Fibroblast of lung (primary cell): ENCODE data around the gene NT5DC1. TPM values are rescaled to one million over a fixed set of nuclear protein-coding genes. Genes with fewer than 3 reads are reported as not detected.

Experiments used
- DNase-seq, 2 donors: peaks; one replicate each; pipeline versions ENCODE4 v3.0.0 to v3.0.0-alpha.2; 2010; ENCODE audit warnings: low read depth in 2 of 2
- H2AFZ ChIP-seq: 2 replicates; pipeline ENCODE4 v1.5.1; 2012; ENCODE audit warnings: low read length, control low read depth, inconsistent platforms
- H3K27ac ChIP-seq: 2 replicates; pipeline ENCODE4 v1.5.1; 2011; ENCODE audit warnings: low read length, control low read depth; ENCODE audit not compliant: insufficient read depth
- H3K27me3 ChIP-seq: 2 replicates; pipeline ENCODE4 v1.5.1; 2011; ENCODE audit warnings: mild to moderate bottlenecking, low read length; ENCODE audit not compliant: control insufficient read depth, insufficient read depth
- H3K36me3 ChIP-seq: 2 replicates; pipeline ENCODE4 v1.5.1; 2011; ENCODE audit warnings: low read length; ENCODE audit not compliant: control insufficient read depth, insufficient read depth
- H3K4me1 ChIP-seq: 2 replicates; pipeline ENCODE4 v1.5.1; 2011; ENCODE audit warnings: low read length; ENCODE audit not compliant: control insufficient read depth, insufficient read depth; ENCODE audit errors: extremely low read depth
- H3K4me2 ChIP-seq: 2 replicates; pipeline ENCODE4 v1.5.1; 2011; ENCODE audit warnings: low read length, control low read depth; ENCODE audit not compliant: insufficient read depth; ENCODE audit errors: extremely low read depth
- H3K4me3 ChIP-seq, 4 experiments: fragments of 200-600 bp in 1 of 4; sonication (generic) in 1 of 4; replicated peaks in 1 of 4; 2 replicates each; pipeline ENCODE4 v1.5.1; 2011 to 2016; ENCODE audit warnings: low read length in 4 of 4, low read depth in 3 of 4, mild to moderate bottlenecking in 3 of 4, control low read depth in 2 of 4, inconsistent platforms in 1 of 4, mixed read lengths in 1 of 4; ENCODE audit not compliant: insufficient read depth in 1 of 4; ENCODE audit errors: control extremely low read depth in 1 of 4
- H3K79me2 ChIP-seq: 2 replicates; pipeline ENCODE4 v1.5.1; 2012; ENCODE audit warnings: mild to moderate bottlenecking, low read length, inconsistent platforms; ENCODE audit not compliant: control insufficient read depth, insufficient read depth
- H3K9ac ChIP-seq: 2 replicates; pipeline ENCODE4 v1.5.1; 2011; ENCODE audit warnings: mild to moderate bottlenecking, low read length, control low read depth; ENCODE audit not compliant: insufficient read depth
- H3K9me3 ChIP-seq: 2 replicates; pipeline ENCODE4 v1.5.1; 2012; ENCODE audit warnings: low read depth, low read length; ENCODE audit not compliant: control insufficient read depth, insufficient read depth
- H4K20me1 ChIP-seq: 2 replicates; pipeline ENCODE4 v1.5.1; 2011; ENCODE audit warnings: low read length; ENCODE audit not compliant: control insufficient read depth, insufficient read depth; ENCODE audit errors: extremely low read depth
- CTCF ChIP-seq, 2 donors: IDR thresholded peaks in 1 of 2; conservative IDR thresholded peaks in 1 of 2; 1 replicate in 1 of 2; 2 replicates in 1 of 2; pipeline ENCODE4 v1.5.1; 2011 to 2012; ENCODE audit warnings: low read length in 2 of 2, control low read depth in 1 of 2, inconsistent platforms in 1 of 2, low read depth in 1 of 2, mild to moderate bottlenecking in 1 of 2
- EZH2 ChIP-seq: IDR thresholded peaks from 2 replicates; pipeline ENCODE4 v1.5.1; 2012; ENCODE audit warnings: low read length, control low read depth, mild to moderate bottlenecking; ENCODE audit errors: missing control alignments
- polyA plus RNA-seq, 2 donors: library from polyadenylated mRNA; depleted of rRNA in 1 of 2; stranded (reverse) in 1 of 2; unstranded in 1 of 2; fragments of >200 nt; gene quantifications; 2 replicates each; pipeline ENCODE4 v1.2.1, GENCODE V29; 2011 to 2012; ENCODE audit warnings: missing spikeins in 1 of 2
- total RNA-seq: library from RNA; depleted of rRNA; stranded (reverse); fragments of >200 nt; gene quantifications from 2 replicates; pipeline ENCODE4 v1.2.1, GENCODE V29; 2014

The NT5DC1 gene
- total and polyA plus RNA-seq, 2 donors (not counting 1 experiment from before 2014, with no cell fraction given): 8.1 to 17.9 TPM

- Histone ChIP-seq H3K4me3 (no peak overlapping the region), H3K9me3 (no peaks in the 10 kb centered on the region), H3K4me1 (peaks cover 12% of the 10 kb centered on the region), H3K36me3 (no peaks in the 10 kb centered on the region), H3K79me2 (no peaks in the 10 kb centered on the region), H4K20me1 (no peaks in the 10 kb centered on the region), H3K9ac (no peak overlapping the region), H3K27me3 (no peaks in the 10 kb centered on the region), H3K4me2 (no peak overlapping the region), H2AFZ (no peak overlapping the region), H3K27ac (no peak overlapping the region)
- TF ChIP-seq EZH2 (no peak), CTCF (conservative IDR thresholded peaks at IDR 0.05 in 1 of 2, IDR thresholded peaks at IDR 0.05 in 1 of 2; ENCODE audit: low read depth in 1 of 2, low read length in 2 of 2) (no peak)
- peak in 1 of 2 donors; percentile 52 for DNase-seq
Observed at GRCh38 chr6:116267836-116268588, 167.4 kb downstream of the NT5DC1 start.

- no peaks in the 10 kb centered on the region for H4K20me1 ChIP-seq
- H2AFZ ChIP-seq: no peak overlapping the region
- no peak overlapping the region for H3K9ac ChIP-seq
- TF ChIP-seq EZH2 (no peak), CTCF (conservative IDR thresholded peaks at IDR 0.05 in 1 of 2, IDR thresholded peaks at IDR 0.05 in 1 of 2; ENCODE audit: low read depth in 1 of 2, low read length in 2 of 2) (peak; percentile 78 to 90)
- H3K4me2 ChIP-seq: no peak overlapping the region
- H3K79me2 ChIP-seq: no peaks in the 10 kb centered on the region
- no peak overlapping the region for H3K27ac ChIP-seq
- peaks cover 12% of the 10 kb centered on the region for H3K4me1 ChIP-seq
- H3K9me3 ChIP-seq: no peaks in the 10 kb centered on the region
- no peak overlapping the region for H3K4me3 ChIP-seq
- no peaks in the 10 kb centered on the region for H3K36me3 ChIP-seq
- no peaks in the 10 kb centered on the region for H3K27me3 ChIP-seq
- peak; percentile 73 to 90 for DNase-seq
Observed at GRCh38 chr6:116268589-116269293, 168.1 kb downstream of the NT5DC1 start.

- no peaks in the 10 kb centered on the region for H3K36me3 ChIP-seq
- H2AFZ ChIP-seq: no peak overlapping the region
- H3K27me3 ChIP-seq: no peaks in the 10 kb centered on the region
- H3K27ac ChIP-seq: no peak overlapping the region
- no peak for DNase-seq
- H3K79me2 ChIP-seq: peaks cover 12% of the 10 kb centered on the region
- no peaks in the 10 kb centered on the region for H3K9me3 ChIP-seq
- no peaks in the 10 kb centered on the region for H4K20me1 ChIP-seq
- no peak overlapping the region for H3K9ac ChIP-seq
- TF ChIP-seq EZH2: no peak
- no peak for TF ChIP-seq CTCF (conservative IDR thresholded peaks at IDR 0.05 in 1 of 2, IDR thresholded peaks at IDR 0.05 in 1 of 2; ENCODE audit: low read depth in 1 of 2, low read length in 2 of 2)
- no peak overlapping the region for H3K4me3 ChIP-seq
- peaks cover 6% of the 10 kb centered on the region for H3K4me1 ChIP-seq
- H3K4me2 ChIP-seq: no peak overlapping the region
Observed at GRCh38 chr6:116271149-116271708, 170.6 kb downstream of the NT5DC1 start.
